GM18508 (cell line): ENCODE measurements around the gene MRTFA.
"Not testable (repeated sequence)": the region's sequence is repeated elsewhere in the genome, so short reads cannot be mapped to it uniquely, and the experiment has no call there.

Source experiments
- ATAC-seq: cut with Tn5 transposase; IDR thresholded peaks from one replicate; pipeline ENCODE4 v1.9.1; 2021; ENCODE audit warnings: moderate number of reproducible peaks; ENCODE audit not compliant: insufficient read depth, unreplicated experiment

Gene MRTFA

GRCh38 chr22:40504285-40505249, 132.0 kb downstream of the MRTFA start:
- no peak for ATAC-seq

GRCh38 chr22:40502919-40503318, 133.6 kb downstream of the MRTFA start:
- ATAC-seq, result no peak

GRCh38 chr22:40500465-40500786, 136.1 kb downstream of the MRTFA start:
- not testable (repeated sequence) for ATAC-seq

DNA sequence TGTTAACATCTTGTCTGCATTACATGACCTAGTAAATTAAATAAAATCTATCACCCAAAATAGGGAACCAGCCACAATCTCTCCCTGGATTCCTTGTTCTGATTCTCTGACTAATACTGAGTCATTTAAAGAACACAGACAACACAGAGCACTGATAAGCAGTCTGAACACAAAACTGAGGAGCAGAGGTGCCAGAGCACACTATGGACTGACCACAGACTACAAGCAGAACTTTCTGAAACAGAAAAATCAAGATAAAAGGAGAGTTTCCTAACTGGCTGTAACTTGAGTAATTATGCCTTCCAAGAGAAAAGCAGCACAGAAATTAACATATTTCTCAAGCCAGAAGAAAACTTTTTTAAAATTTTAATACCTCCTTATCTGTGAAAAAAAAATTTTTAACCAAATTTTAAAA, 137.3 kb downstream of the MRTFA start:
- no peak for ATAC-seq

DNA sequence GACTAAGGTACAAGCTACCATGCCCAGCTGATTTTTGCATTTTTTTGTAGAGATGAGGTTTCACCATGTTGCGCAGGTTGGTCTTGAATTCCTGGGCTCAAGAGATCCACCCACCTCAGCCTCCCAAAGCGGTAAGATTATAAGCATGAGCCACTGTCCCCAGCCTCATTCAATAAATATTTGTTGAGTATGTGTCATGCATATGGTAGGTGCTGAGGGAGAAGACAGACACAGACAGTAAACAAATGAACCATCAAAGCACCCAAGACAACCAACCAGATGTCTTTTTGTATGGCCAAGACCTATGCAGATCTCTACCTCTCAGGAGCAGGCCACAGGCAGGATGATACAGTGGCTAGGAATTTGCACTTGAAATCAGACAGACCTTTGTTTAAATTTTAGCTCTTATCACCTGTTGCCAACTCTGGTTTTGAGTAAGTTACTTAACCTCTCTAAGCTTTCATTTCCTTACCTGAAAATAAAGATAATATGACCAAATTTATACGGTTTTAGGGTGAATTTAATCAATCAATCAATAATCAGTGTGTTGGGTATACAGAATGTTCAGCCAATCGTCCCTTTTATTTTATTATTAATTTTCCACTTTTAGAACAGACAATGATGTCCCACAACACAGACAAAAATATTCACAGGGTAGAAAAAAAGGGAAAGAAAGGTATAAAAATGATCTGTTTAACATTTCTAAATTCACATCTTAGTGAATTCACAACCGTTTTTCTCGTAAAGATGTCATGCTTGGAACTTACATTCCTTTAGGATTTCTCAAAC, 137.9 kb downstream of the MRTFA start:
- no peak for ATAC-seq

- ATAC-seq, result no peak
Measured at GRCh38 chr22:40493441-40493840, 143.1 kb downstream of the MRTFA start.

GRCh38 chr22:40491990-40492631, 144.4 kb downstream of the MRTFA start:
- ATAC-seq, result peak; percentile 75

DNA sequence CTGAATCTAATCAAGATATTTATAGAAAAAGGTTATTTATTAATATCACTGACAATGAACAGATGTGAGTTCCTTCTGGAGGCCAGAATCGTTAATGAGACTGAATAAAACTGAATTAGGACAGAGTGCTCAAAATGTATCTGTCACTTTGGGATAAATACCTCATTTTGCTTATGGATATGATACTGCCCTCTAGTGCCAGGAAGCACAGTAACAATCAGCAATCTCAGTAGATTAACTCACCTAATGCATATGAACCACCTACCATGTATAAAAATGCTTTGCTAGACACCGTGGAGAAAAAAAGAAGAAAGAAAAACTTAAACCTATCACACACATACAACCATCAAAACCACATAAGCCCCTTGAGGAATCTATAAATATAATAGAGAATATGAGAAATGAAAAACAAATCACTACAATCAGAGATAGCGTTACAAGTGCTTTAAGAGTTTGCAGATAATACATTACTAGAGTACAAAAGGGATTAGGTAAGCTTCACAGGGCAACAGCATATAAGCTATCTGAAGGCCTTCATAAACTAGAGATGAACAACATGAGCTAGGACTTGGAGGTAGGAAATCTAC, 148.8 kb downstream of the MRTFA start:
- no peak for ATAC-seq

GRCh38 chr22:40486962-40487602, 149.4 kb downstream of the MRTFA start:
- ATAC-seq, result no peak

- ATAC-seq, result no peak
Measured at GRCh38 chr22:40485813-40486667, 150.5 kb downstream of the MRTFA start.

DNA sequence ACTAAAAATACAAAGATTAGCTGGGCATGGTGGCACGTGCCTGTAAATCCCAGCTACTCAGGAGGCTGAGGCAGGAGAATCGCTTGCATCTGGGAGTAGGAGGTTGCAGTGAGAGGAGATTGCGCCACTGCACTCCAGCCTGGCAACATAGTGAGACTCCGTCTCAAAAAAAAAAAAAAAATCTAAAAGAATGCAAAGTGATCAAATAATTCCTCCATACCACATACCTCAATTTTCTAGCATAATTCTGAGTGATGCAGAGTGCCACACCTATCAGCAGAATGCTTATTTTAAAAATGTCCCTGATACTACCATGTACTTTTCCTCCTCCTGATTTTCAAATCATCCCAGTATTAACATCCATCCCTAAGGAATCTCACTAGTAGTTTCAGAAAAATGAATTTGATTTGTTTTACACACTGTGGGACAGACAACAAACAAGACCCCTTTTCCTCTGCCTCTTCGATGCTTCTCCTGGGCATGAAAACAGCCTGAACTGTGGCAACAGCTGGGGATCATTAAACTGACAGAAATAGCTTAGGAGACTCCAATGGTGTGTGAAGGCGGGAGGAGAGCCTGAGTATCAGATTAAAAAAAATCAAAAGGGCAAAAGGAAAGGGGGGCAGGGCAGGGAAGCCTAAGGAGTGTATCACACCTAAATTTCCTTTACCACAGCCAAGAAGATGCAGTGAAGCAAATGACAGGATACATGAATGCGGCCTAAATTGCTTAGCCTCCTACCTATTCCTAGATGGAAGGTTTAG, 151.4 kb downstream of the MRTFA start:
- ATAC-seq, result no peak

DNA sequence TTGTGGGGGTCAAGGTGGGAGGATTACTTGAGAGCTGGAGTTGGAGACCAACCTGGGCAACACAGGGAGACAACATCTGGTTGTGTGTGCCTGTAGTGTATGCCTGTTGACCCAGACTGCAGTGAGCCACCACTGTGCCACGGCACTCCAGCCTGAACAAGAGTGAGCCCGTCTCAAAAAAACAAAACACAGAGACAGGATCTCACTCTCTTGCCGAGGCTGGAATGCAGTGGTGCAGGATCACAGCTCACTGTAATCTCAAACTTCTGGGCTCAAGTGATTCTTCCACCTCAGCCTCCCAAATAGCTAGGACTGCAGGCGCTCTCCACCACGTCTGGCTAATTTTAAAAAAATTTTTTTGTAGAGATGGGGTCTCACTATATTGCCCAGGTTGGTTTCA, 153.6 kb downstream of the MRTFA start:
- no peak for ATAC-seq

DNA sequence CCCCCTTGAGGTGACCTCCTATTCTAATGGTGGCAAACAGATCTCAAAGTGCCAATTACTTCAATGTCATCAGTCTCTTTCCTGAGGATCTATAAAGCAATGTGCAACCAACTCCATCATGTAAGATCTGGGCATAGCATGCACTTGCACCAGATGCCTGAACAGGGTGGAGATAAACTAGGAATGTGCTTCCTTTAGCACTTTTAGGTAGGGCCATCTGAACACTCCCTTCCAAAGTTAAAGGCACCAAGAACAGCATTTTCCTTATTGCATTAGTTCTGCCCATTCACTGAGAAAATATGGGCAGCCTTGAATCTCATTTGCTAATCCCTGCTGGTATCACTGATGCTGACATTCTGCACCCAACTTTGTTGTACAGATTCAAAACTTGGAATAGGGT, 154.1 kb downstream of the MRTFA start:
- no peak for ATAC-seq

DNA sequence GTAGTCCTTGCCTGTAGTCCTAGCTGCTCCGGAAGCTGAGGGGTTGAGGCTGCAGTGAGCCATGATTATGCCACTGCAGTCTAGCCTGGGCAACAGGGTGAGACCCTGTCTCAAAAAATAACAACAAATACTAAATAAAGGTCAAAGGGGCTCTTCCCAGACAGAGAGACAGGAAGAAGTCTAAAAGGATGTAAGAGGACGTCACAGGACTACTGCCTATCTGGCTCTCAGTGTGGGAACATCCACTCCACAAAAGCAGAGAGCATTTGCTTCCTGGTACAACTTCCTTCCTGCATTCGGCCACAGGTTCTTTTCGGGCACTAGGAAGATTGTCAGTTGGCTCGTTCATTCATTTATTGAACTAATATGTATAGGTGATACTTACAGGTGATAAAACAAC, 155.5 kb downstream of the MRTFA start:
- ATAC-seq, result no peak

DNA sequence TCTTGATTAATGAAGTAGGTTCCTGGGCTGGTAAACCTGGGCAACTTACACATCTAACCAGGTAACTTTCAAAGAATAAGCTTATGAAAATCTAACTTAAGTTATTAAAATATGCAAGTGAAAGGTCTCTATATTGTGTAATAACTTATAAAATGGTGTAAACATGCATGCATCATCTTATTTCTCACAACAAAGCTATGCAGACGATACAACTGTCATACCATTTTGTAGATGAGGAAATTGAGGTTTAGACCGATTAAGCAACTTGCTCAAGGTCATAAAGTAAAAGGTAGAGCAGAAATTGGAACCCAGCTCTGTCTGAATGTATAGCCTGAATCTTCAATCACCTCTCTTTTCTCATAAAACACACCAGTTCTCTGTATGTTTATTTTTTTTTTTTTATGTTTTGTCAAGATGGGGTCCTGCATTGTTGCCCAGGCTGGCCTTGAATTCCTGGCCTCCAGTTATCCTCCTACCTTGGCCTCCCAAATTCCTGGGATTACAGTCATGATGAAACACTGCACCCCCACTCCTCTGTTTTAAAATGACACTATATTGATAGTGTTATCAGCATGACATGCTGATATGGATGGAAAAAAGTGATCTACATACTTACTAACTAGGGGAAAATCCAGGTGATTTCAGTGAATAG, 156.5 kb downstream of the MRTFA start:
- no peak for ATAC-seq

- ATAC-seq, result no peak
Measured at GRCh38 chr22:40479126-40479800, 157.3 kb downstream of the MRTFA start.

- no peak for ATAC-seq
Measured at GRCh38 chr22:40478338-40479125, 158.0 kb downstream of the MRTFA start.
